Measurements from ENCODE around the gene RWDD2A.
"Not testable (repeated sequence)": the region's sequence is repeated elsewhere in the genome, so short reads cannot be mapped to it uniquely, and the experiment has no call there.

The RWDD2A gene

DNA sequence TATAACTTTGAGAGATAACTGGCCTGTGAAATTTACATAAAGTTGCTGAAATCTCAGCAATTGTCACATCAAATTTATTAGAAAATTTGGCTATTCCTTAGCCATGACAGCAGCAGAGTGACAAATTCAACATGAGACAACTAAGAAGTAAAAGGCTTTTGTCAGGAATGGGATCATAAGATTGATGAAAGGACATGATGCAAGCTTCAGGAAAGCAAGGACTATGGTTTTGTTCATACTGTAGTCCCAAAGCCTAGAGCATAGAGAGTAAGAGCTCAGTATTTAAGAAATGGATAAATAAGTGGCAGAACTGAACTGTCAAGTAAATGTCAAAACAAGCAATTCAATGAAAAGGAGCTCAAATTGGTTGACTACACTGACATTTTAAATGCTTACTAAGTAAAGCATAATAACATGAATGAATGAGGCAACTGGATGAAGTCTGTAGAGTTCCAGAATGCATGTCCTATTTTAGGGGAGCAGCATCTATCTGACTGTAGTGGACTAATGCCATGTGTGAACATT lies 12.7 kb upstream of the RWDD2A start:
- TF ChIP-seq POLR2AphosphoS5 (IDR thresholded peaks at IDR 0.05; ENCODE audit: low read depth, low read length) (no peak), POLR2A (IDR thresholded peaks at IDR 0.05; ENCODE audit: low read depth, low read length) (no peak), TAF1 (IDR thresholded peaks at IDR 0.05; ENCODE audit: borderline replicate concordance, low read depth, low read length) (no peak)
- FAIRE-seq (no peak), DNase-seq (ENCODE audit: insufficient read length) (no peak)

DNA sequence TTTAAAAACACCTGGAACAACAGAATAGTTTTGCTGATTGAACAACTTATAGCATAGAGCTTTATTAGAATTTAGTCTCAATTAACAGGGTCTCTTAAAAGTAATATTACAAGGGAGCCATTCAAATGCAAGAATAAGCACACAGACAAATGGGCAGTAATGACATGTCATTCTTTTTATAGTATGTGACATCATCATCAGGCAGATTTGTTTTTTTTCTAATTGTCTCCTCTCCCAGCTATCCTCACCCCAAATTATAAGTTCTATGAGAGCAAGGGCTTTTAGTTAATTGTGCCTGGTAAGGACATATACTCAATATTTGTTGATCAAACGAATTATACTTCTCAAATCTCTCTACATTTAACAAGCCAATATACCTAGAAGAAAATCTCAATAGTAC lies 11.0 kb upstream of the RWDD2A start:
- DNase-seq (ENCODE audit: insufficient read length): no peak
- FAIRE-seq: no peak
- TF ChIP-seq POLR2A (IDR thresholded peaks at IDR 0.05; ENCODE audit: low read depth, low read length) (no peak), TAF1 (IDR thresholded peaks at IDR 0.05; ENCODE audit: borderline replicate concordance, low read depth, low read length) (no peak), POLR2AphosphoS5 (IDR thresholded peaks at IDR 0.05; ENCODE audit: low read depth, low read length) (no peak)

DNA sequence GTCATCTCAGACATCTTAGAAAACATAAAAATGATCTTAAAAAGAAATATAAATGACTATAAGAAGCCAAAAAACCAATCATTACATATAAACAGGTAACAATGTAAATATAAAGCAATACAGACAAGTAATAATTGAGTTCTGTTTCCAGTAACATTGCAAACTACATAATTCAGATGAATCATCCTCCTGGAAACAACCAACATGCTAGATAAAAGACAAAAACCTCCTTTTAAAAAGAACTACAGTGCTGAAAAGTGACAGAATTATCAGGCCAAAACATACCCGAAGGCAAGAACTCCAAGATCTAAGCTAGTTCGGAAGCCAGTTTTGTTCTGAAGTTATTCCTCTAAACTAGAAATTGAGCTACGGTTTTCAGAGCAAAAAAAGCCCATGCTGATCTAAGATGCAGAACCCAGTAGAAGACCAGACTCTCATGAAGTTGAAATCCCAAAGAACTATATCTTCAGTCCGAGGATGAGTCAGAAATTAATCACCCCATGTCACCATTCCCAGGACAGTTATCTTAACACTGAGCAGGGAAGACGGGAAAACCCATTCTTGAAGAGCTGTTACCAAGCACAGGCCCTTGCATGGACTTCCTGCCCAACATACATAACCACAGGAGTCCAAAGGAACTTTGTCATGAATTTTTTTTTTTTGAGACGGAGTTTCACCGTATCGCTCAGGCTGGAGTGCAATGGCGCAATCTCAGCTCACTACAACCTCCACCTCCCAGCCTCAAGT lies 9.9 kb upstream of the RWDD2A start:
- no peak for FAIRE-seq

GRCh38 chr6:83185096-83185495 lies 8.1 kb upstream of the RWDD2A start:
- FAIRE-seq (no peak), DNase-seq (ENCODE audit: insufficient read length) (no peak)
- TF ChIP-seq TAF1 (IDR thresholded peaks at IDR 0.05; ENCODE audit: borderline replicate concordance, low read depth, low read length): no peak
- TF ChIP-seq POLR2AphosphoS5 (IDR thresholded peaks at IDR 0.05; ENCODE audit: low read depth, low read length): no peak
- no peak for TF ChIP-seq POLR2A (IDR thresholded peaks at IDR 0.05; ENCODE audit: low read depth, low read length)

More for the DNA sequence above, 9.9 kb upstream of the RWDD2A start:
- DNase-seq (ENCODE audit: insufficient read length): no peak
- no peak for TF ChIP-seq POLR2AphosphoS5 (IDR thresholded peaks at IDR 0.05; ENCODE audit: low read depth, low read length)
- no peak for TF ChIP-seq POLR2A (IDR thresholded peaks at IDR 0.05; ENCODE audit: low read depth, low read length)
- no peak for TF ChIP-seq TAF1 (IDR thresholded peaks at IDR 0.05; ENCODE audit: borderline replicate concordance, low read depth, low read length)

DNA sequence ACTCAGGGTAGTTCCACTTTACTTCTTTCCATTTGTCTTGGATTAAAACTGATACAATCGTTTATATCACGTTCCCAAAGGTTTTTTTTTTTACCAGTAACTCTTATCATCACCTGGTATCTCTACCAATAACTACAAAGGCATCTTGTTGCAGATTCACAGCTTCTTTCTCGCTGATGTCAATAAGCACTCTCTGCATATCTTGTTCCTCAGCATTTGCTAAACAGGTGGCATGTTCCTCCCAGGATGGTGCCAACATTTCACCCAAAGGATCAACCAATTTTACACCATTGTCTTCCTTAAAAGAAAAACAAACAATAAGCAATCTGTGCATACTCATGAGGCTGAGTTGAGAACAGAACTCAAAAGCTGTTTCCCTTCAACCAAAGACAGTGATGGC lies 4.7 kb upstream of the RWDD2A start:
- TF ChIP-seq POLR2AphosphoS5 (IDR thresholded peaks at IDR 0.05; ENCODE audit: low read depth, low read length): no peak
- TF ChIP-seq POLR2A (IDR thresholded peaks at IDR 0.05; ENCODE audit: low read depth, low read length): no peak
- TF ChIP-seq TAF1 (IDR thresholded peaks at IDR 0.05; ENCODE audit: borderline replicate concordance, low read depth, low read length): no peak

DNA sequence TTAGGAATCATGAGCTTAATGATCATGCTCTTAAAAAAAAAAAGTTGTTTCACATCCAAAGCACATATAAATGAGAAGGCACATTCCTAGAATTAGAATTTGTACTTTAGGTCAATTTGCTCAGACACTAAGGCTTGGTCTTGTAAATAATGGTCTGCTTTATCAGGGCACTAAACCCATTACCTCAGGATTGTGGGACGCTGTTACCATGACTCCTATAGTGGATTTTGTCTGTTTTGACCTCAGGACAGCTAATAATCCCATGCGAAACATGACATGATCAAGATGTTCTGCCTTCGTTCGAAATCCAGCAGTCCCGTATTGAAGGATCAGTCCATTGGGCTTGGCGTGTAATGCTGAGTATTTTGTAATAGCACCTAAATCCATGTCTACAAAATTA lies 2.5 kb upstream of the RWDD2A start:
- FAIRE-seq (no peak), DNase-seq (ENCODE audit: insufficient read length) (no peak)
- TF ChIP-seq POLR2A (IDR thresholded peaks at IDR 0.05; ENCODE audit: low read depth, low read length) (no peak), TAF1 (IDR thresholded peaks at IDR 0.05; ENCODE audit: borderline replicate concordance, low read depth, low read length) (no peak), POLR2AphosphoS5 (IDR thresholded peaks at IDR 0.05; ENCODE audit: low read depth, low read length) (no peak)

More for the DNA sequence above, 4.7 kb upstream of the RWDD2A start:
- FAIRE-seq: no peak
- no peak for DNase-seq (ENCODE audit: insufficient read length)

DNA sequence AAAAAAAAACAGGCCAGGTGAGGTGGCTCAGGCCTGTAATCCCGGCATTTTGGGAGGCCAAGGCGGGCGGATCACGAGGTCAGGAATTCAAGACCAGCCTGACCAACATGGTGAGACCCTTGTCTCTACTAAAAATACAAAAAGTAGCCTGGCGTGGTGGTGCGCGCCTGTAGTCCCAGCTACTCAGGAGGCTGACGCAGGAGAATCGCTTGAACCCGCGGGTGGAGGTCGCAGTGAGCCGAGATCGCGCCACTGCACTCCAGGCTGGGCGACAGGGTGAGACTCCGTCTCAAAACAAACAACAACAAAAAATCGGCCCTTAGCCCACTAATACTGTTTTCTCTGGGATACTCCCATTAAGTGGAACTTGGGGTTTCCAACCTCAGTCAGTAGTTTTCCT lies 1.2 kb upstream of the RWDD2A start:
- not testable (repeated sequence) for FAIRE-seq; DNase-seq (ENCODE audit: insufficient read length)

DNA sequence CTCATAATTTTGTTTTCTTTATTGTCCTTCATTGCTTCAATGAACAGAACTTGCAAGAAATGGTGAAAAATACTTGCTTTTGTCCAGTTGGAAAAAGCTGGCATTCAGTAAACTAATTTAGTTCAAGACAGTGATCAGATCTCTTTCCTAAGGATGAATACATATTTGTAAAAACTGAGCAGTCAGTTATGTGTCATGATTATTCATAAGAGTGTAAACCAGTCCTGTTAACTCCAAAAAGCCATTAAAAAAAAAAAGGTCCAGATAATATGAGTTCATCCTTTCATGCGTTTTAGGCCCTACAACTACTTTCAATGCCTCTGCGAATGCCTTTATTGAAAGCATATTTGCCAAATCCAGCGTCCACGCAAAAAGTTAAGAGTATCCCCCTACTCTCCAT lies 701 bp upstream of the RWDD2A start:
- TF ChIP-seq POLR2A (IDR thresholded peaks at IDR 0.05; ENCODE audit: low read depth, low read length): no peak
- peak; percentile 9 for FAIRE-seq
- no peak for DNase-seq (ENCODE audit: insufficient read length)

DNA sequence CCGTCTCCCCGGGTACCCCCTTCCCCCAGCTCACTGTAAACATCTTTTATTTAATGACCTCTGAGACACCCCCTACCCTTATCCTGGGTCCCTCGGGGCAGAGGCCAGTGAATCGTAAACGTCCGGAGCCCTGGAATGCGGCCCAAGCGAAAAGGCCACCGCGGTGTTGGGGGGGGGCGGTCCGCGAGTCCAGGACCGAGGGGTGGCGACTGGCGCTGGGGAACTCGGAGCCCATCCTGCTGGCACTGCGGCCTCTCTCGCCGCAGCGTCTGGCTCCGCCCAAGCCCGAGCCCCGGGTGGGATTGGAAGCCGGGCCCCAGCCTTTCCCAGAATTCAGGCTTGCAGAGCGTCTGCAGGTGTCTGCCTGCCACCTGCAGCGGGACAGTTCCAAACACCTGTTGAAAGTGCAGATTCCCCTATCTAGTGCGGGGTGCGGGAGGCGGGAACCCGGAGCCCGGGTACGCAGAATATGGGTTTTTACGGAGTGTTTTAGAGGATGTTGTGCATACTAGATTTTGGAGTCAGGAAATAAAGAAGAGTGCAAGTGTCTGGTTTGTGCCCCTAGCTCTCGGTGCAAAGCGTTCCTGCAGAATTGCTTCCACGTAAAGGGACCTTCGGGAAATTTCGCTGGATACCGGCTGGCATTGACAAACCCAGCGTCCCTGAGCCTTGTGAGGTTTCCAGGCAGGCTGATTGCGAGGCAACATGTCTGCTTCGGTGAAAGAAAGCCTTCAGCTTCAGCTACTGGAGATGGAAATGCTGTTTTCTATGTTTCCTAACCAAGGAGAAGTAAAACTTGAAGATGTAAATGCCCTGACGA lies 800 bp downstream of the RWDD2A start:
- DNase-seq (ENCODE audit: insufficient read length): peak; percentile 19
- FAIRE-seq: no peak

DNA sequence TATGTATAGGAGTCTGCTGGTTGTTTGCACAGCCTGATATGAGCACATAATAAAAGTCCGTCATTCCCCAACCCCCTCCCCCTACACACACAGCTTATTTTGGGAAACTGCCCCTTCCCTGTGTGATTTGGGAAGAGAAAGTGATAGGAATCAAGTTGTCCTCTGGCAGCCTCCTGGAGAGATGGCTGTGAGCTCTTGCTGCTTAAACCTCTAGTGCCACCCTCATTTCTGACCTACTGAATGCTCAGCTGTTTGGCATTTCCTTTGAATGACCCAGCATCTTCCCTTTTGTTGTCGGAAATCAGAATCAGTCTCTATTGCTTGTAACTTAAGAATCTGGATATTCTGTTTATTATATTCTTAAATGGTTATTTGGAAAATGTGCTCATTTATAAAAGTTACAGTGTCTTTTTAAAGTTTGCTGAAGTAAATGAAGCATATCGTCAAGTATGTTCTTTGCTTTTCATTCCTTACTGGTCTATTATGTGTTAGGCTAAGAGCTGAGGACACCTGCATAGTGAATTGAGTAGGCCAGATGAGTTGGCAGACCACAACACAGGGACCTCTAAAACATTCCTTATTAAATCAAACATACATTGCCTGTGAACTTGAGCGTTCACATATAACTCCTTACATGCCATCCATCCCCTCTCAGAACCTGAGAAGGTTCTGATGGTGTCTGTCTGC lies 5.5 kb downstream of the RWDD2A start:
- no peak for DNase-seq (ENCODE audit: insufficient read length)
- TF ChIP-seq POLR2A (IDR thresholded peaks at IDR 0.05; ENCODE audit: low read depth, low read length): no peak
- no peak for TF ChIP-seq TAF1 (IDR thresholded peaks at IDR 0.05; ENCODE audit: borderline replicate concordance, low read depth, low read length)
- no peak for TF ChIP-seq POLR2AphosphoS5 (IDR thresholded peaks at IDR 0.05; ENCODE audit: low read depth, low read length)
- no peak for FAIRE-seq

More for the DNA sequence above, 800 bp downstream of the RWDD2A start:
- TF ChIP-seq POLR2A (IDR thresholded peaks at IDR 0.05; ENCODE audit: low read depth, low read length) (no peak), TAF1 (IDR thresholded peaks at IDR 0.05; ENCODE audit: borderline replicate concordance, low read depth, low read length) (no peak), POLR2AphosphoS5 (IDR thresholded peaks at IDR 0.05; ENCODE audit: low read depth, low read length) (no peak)

GRCh38 chr6:83199173-83199862 lies 6.2 kb downstream of the RWDD2A start:
- FAIRE-seq (no peak), DNase-seq (ENCODE audit: insufficient read length) (no peak)
- TF ChIP-seq TAF1 (IDR thresholded peaks at IDR 0.05; ENCODE audit: borderline replicate concordance, low read depth, low read length): no peak
- TF ChIP-seq POLR2A (IDR thresholded peaks at IDR 0.05; ENCODE audit: low read depth, low read length): no peak
- TF ChIP-seq POLR2AphosphoS5 (IDR thresholded peaks at IDR 0.05; ENCODE audit: low read depth, low read length): no peak

All from GM12892 (cell line).